ENCODE data around the gene GABRA4. TPM values are rescaled to one million over a fixed set of nuclear protein-coding genes. Genes with fewer than 3 reads are reported as not detected.

The GABRA4 gene
- total RNA-seq, 3 donors from 2014 or later, result not detected

Other genes starting within 250 kb of the GABRA4 start
- gene COX7B2, start 84.3 kb downstream of the GABRA4 start, total RNA-seq, result not detected
- gene GABRB1, start 38.0 kb upstream of the GABRA4 start, total RNA-seq, result not detected

Measured in activated T-cell treated with anti-CD3 and anti-CD28 coated beads, Interleukin-2, amount 50 U/mL, for 4 hours (primary cell).